Gastrocnemius medialis (tissue), 4 donors: ENCODE data around the gene PTPRN2.

Experiments
- CTCF ChIP-seq, 5 experiments: fragments of 450-650 bp in 3 of 5; fragments of 200-600 bp in 2 of 5; sonication (generic) in 2 of 5; IDR thresholded peaks in 4 of 5; conservative IDR thresholded peaks in 1 of 5; 1 replicate in 4 of 5; 2 replicates in 1 of 5; pipeline ENCODE4 v1.5.1; 2016 to 2019; ENCODE audit warnings: antibody characterized with exemption in 5 of 5, mild to moderate bottlenecking in 3 of 5, moderate library complexity in 3 of 5
- POLR2A ChIP-seq, 2 donors: fragments of 450-650 bp; IDR thresholded peaks; one replicate each; pipeline ENCODE4 v1.6.1; 2017; ENCODE audit warnings: antibody characterized with exemption in 2 of 2, mild to moderate bottlenecking in 2 of 2, moderate library complexity in 2 of 2

- TF ChIP-seq CTCF (IDR thresholded peaks at IDR 0.05 in 4 of 5, conservative IDR thresholded peaks at IDR 0.05 in 1 of 5) (no peak), POLR2A (IDR thresholded peaks at IDR 0.05) (no peak)
These were observed 114.4 kb downstream of the PTPRN2 start for GRCh38 chr7:158473221-158473620.
